ENCODE measurements around the gene TRMT61A. TPM values are rescaled to one million over a fixed set of nuclear protein-coding genes. Genes with fewer than 3 reads are reported as not detected.
A peak's percentile ranks its signal among the peaks of the same experiment; 100 is the strongest.

Gene TRMT61A
- total and polyA plus RNA-seq, 8 donors = 3.3 to 16.1 (median 7.6) TPM

GRCh38 chr14:103555559-103556337 is 26.8 kb downstream of the TRMT61A start:
- intact Hi-C loops (cut with DNase I) = no loop called here
- no peak for TF ChIP-seq CTCF (IDR thresholded peaks at IDR 0.05)
- WGBS, 2 donors = 81 to 90% methylated on average over 15 of the region's 15 CpGs
- ATAC-seq = no peak
- Histone ChIP-seq H3K4me3 (no peak overlapping the region), H3K9me3 (no peaks in the 10 kb centered on the region), H3K36me3 (no peaks in the 10 kb centered on the region), H3K4me1 (peaks cover 3 to 14% (median 10%) of the 10 kb centered on the region in 3 donors), H3K27ac (no peak overlapping the region), H3K27me3 (no peaks in the 10 kb centered on the region)
- peak in 2 of 6 donors; percentile 18 to 38 for DNase-seq
- no peak for FAIRE-seq

GRCh38 chr14:103556946-103557758 is 28.2 kb downstream of the TRMT61A start:
- ATAC-seq = no peak
- no peaks in the 10 kb centered on the region for H3K9me3 ChIP-seq
- peaks cover 3 to 23% (median 17%) of the 10 kb centered on the region in 3 donors for H3K4me1 ChIP-seq
- intact Hi-C loops (cut with DNase I) = no loop called here
- peak in 1 of 6 donors; percentile 4 for DNase-seq
- FAIRE-seq = no peak
- H3K4me3 ChIP-seq = no peak overlapping the region
- no peak for TF ChIP-seq CTCF (IDR thresholded peaks at IDR 0.05)
- H3K27ac ChIP-seq = no peak overlapping the region
- no peaks in the 10 kb centered on the region for H3K27me3 ChIP-seq
- no peaks in the 10 kb centered on the region for H3K36me3 ChIP-seq
- WGBS, 2 donors = 47 to 50% methylated on average over 15 of the region's 15 CpGs

DNA sequence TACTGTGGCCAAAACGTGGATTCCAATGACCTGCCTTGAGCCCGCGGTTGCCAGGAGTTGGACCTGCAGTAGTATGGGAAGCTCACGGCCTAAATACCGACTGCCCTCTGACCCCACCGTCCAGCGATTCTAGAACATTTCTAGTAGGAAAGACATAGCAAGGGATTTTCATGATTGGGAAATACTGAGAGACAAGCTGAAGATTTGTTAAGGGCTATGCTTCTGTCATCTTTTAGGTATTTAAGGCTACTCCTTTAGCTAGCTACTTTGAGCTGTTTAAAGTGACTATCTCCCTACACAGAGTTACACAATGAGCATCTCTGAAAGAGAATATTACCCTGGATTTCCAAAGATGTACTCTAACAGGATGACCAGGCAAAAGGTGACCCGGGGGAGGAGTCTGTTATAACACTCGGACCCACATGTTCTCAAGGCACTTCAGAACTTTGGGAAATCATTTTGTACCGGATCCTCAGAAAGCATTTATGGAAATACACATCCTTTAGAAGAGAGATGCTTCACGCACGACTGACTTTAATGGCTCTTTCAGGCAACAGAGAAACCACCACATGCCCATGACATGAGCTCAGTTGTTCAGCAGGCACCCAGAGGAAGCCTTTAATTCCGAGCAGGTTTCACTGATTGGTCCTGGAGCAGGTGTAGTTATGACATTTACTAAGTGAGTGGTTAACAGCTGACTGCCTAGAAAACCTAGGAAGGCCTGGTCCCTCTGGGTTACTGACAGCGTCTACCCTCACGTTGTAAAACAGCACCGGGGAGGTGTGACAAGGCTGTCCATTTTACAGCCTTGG is 29.3 kb downstream of the TRMT61A start:
- ATAC-seq (no peak), FAIRE-seq (no peak), DNase-seq (peak in 1 of 6 donors; percentile 7)
- no peak overlapping the region for H3K27ac ChIP-seq
- no peaks in the 10 kb centered on the region for H3K9me3 ChIP-seq
- intact Hi-C loops (cut with DNase I) = no loop called here
- H3K4me1 ChIP-seq = peaks cover 3 to 23% (median 17%) of the 10 kb centered on the region in 3 donors
- no peak overlapping the region for H3K4me3 ChIP-seq
- 77 to 85% methylated on average over 16 of the region's 16 CpGs for WGBS, 2 donors
- H3K27me3 ChIP-seq = no peaks in the 10 kb centered on the region
- H3K36me3 ChIP-seq = no peaks in the 10 kb centered on the region
- TF ChIP-seq CTCF (IDR thresholded peaks at IDR 0.05) = no peak

GRCh38 chr14:103559766-103560165 is 30.8 kb downstream of the TRMT61A start:
- Histone ChIP-seq H3K4me1 (peaks cover 11 to 35% (median 17%) of the 10 kb centered on the region in 3 donors), H3K36me3 (no peaks in the 10 kb centered on the region), H3K27ac (no peak overlapping the region), H3K4me3 (no peak overlapping the region), H3K27me3 (no peaks in the 10 kb centered on the region), H3K9me3 (no peaks in the 10 kb centered on the region)
- 61 to 71% methylated on average over 9 of the region's 9 CpGs for WGBS, 2 donors
- intact Hi-C loops (cut with DNase I) = loop anchor here in 1 of 3 donors (10.0 kb wide), 1 partner anchor 355 kb away; no protein-coding TSS in a partner anchor
- ATAC-seq (no peak), FAIRE-seq (no peak), DNase-seq (peak in 1 of 6 donors; percentile 3)
- TF ChIP-seq CTCF (IDR thresholded peaks at IDR 0.05) = no peak

All from pancreas (tissue), 10 donors.